ENCODE results near the gene GSX2.
A peak's percentile ranks its signal among the peaks of the same experiment; 100 is the strongest.
"Not testable (repeated sequence)": the region's sequence is repeated elsewhere in the genome, so short reads cannot be mapped to it uniquely, and the experiment has no call there.

GSX2 gene

GRCh38 chr4:54099287-54099747 lies 646 bp upstream of the GSX2 start:
- in situ Hi-C loops (cut with MboI; ENCODE audit: low pct_unique_long_range_greater_than_20kb, low sequenced_read_pairs): no loop called here
- DNase-seq: peak; percentile 37

- peak; percentile 28 for DNase-seq
- in situ Hi-C loops (cut with MboI; ENCODE audit: low pct_unique_long_range_greater_than_20kb, low sequenced_read_pairs): no loop called here
Observed at GRCh38 chr4:54100595-54101189, 729 bp downstream of the GSX2 start.

- DNase-seq: peak; percentile 11
- in situ Hi-C loops (cut with MboI; ENCODE audit: low pct_unique_long_range_greater_than_20kb, low sequenced_read_pairs): no loop called here
Observed at GRCh38 chr4:54101190-54102041, 1.5 kb downstream of the GSX2 start.

GRCh38 chr4:54102531-54103106 lies 2.7 kb downstream of the GSX2 start:
- peak; percentile 38 for DNase-seq
- in situ Hi-C loops (cut with MboI; ENCODE audit: low pct_unique_long_range_greater_than_20kb, low sequenced_read_pairs): no loop called here

- no peak for DNase-seq
Observed at GRCh38 chr4:54103190-54103574, 3.2 kb downstream of the GSX2 start.

DNA sequence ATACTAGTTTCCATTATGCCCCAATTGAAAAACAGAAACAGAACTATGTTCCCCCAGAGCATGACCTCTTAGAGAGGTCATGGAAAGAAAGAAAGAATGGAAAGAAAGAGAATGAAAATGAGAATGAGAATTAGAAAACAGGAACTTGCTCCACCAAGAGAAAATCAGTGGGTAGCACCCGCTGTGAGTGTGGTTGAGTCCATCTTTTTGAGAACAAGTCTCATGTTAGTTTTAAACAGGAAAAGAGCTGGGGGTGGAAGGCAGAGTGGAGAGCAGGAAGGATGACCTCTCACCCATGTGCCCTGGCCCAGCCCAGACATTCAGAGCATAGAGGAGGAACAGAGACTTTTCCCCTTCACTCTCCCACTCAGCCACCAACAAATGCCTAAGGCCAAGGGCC lies 4.9 kb downstream of the GSX2 start:
- peak; percentile 74 for DNase-seq
- in situ Hi-C loops (cut with MboI; ENCODE audit: low pct_unique_long_range_greater_than_20kb, low sequenced_read_pairs): no loop called here

More at GRCh38 chr4:54103190-54103574, 3.2 kb downstream of the GSX2 start:
- in situ Hi-C loops (cut with MboI; ENCODE audit: low pct_unique_long_range_greater_than_20kb, low sequenced_read_pairs): no loop called here

GRCh38 chr4:54107951-54108748 lies 8.2 kb downstream of the GSX2 start:
- in situ Hi-C loops (cut with MboI; ENCODE audit: low pct_unique_long_range_greater_than_20kb, low sequenced_read_pairs): no loop called here
- DNase-seq: no peak

- in situ Hi-C loops (cut with MboI; ENCODE audit: low pct_unique_long_range_greater_than_20kb, low sequenced_read_pairs): no loop called here
- DNase-seq: no peak
Observed at GRCh38 chr4:54109241-54110018, 9.5 kb downstream of the GSX2 start.

DNA sequence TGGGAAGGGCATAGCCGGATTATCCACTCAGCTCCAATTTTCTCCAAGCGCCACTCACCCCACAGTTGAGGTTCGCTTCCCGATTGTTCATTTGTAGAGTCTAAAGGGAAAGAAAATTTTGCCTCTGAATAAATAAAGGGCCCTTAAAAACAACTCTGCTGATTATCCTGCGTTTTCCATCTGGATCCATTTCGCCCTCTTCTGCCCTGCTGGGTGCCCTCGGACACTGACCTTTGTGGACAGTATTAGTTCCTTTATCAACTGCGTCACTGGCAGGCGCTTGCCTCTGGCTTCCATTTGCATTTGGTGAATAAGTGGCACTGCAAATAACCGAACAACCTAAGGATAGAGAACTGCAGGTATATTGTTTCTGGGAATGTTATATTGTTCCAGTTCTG lies 10.1 kb downstream of the GSX2 start:
- DNase-seq: no peak

GRCh38 chr4:54113206-54113605 lies 13.2 kb downstream of the GSX2 start:
- DNase-seq; in situ Hi-C loops (cut with MboI; ENCODE audit: low pct_unique_long_range_greater_than_20kb, low sequenced_read_pairs): not testable (repeated sequence)

More for the DNA sequence above, 10.1 kb downstream of the GSX2 start:
- in situ Hi-C loops (cut with MboI; ENCODE audit: low pct_unique_long_range_greater_than_20kb, low sequenced_read_pairs): no loop called here

- DNase-seq; in situ Hi-C loops (cut with MboI; ENCODE audit: low pct_unique_long_range_greater_than_20kb, low sequenced_read_pairs): not testable (repeated sequence)
Observed at GRCh38 chr4:54116246-54116645, 16.3 kb downstream of the GSX2 start.

DNA sequence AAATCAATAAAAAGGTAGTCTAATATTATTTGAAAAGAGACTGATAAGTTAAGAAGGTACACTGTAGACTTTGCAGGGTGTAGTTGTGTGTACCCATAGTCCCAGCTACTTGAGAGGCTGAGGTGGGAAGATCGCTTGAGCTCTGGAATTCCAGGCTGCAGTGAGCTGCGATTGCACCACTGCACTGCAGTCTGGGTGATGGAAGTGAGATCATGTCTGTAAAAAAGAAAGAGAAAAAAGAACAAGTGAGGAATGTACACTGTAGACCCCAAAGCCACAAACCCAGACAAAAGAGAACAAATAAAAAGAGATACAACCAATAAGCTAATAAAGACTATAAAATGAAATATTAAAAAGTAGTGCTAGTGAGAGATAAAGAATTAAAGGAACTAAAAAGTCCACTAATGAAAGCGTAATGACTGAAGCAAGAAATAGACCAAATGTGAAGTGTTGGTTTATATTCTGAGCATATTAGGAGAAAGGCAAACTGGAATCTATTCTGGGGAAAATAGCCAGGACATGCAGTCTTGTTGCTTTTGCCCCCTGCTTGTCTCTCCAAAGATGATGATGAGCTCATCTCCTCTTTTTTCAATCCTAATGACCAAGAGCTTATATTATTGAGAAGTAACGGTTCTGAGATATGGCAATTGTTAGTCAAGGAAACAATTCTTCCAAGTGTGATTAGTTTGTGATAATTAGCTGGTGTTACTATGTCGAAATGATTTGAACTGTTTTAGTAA lies 19.1 kb downstream of the GSX2 start:
- no peak for DNase-seq
- in situ Hi-C loops (cut with MboI; ENCODE audit: low pct_unique_long_range_greater_than_20kb, low sequenced_read_pairs): no loop called here

DNA sequence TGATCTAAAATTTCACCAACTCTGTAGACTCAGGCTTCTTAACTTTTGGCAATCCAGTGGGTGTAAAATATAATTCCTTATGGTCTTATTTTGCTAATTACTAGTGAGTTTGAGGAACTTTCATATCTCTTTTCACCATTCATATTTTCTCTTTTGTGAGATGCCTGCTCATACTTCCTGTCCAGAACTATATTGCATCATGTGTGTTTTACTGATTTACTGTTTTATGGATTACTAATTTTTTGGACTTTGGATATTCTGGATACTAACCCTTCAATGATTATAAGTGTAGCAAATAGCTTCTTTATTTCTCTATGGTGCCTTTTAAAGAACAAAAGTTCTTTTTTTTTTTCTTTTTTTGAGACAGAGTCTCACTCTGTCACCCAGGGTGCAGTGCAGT lies 20.6 kb downstream of the GSX2 start:
- in situ Hi-C loops (cut with MboI; ENCODE audit: low pct_unique_long_range_greater_than_20kb, low sequenced_read_pairs): no loop called here
- DNase-seq: no peak

DNA sequence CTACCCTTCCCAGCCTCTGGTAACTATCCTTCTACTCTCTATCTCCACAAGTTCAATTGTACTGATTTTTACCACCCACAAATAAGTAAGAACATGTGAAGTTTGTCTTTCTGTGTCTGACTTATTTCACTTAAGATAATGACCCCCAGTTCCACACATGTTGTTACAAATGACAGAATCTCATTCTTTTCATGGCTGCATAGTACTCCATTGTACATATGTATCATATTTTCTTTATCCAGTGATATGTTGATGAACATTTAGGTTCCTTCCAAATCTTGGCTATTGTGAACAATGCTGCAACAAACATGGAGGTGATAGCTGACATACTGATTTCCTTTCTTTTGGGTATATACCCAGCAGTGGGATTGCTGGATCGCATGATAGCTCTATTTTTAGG lies 27.7 kb downstream of the GSX2 start:
- DNase-seq: no peak
- in situ Hi-C loops (cut with MboI; ENCODE audit: low pct_unique_long_range_greater_than_20kb, low sequenced_read_pairs): no loop called here

- DNase-seq; in situ Hi-C loops (cut with MboI; ENCODE audit: low pct_unique_long_range_greater_than_20kb, low sequenced_read_pairs): not testable (repeated sequence)
Observed at GRCh38 chr4:54128694-54129093, 28.7 kb downstream of the GSX2 start.

- in situ Hi-C loops (cut with MboI; ENCODE audit: low pct_unique_long_range_greater_than_20kb, low sequenced_read_pairs): no loop called here
- no peak for DNase-seq
Observed at GRCh38 chr4:54139332-54139731, 39.4 kb downstream of the GSX2 start.

DNA sequence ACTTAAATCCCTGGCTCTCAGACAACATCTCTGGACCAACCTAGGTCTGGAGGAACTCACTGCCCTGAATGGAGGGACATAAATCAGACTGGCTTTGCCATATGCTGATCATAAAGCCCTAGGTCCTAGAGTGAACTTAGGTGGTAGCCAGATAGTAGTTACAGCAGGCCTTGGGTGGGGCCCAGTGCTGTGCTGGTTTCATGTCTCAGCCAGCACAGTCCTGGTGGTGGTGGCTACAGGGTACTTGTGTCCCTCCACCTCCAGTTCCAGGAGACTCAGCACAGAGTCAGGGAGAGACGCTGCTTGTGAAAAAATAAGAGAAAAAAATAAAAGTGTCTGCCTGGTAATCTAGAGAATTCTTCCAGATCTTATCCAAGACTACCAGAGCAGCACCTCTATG lies 40.3 kb downstream of the GSX2 start:
- in situ Hi-C loops (cut with MboI; ENCODE audit: low pct_unique_long_range_greater_than_20kb, low sequenced_read_pairs): no loop called here
- DNase-seq: no peak

DNA sequence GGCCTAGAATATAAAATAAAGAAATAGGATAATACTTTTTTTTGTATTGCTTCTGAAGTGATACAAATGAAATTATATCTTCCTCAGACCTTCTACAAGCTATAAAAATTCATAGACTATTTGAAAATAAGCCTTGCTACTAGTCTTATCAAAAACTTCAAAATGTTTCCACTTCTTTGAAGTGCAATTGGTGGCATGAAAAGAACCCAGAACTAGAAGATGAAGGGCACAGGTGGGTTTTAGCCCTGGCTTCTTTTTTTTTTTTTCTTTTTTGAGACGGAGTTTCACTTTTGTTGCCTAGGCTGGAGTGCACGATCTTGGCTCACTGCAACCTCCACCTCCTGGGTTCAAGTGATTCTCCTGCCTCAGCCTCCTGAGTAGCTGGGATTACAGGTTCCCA lies 44.2 kb downstream of the GSX2 start:
- no peak for DNase-seq
- in situ Hi-C loops (cut with MboI; ENCODE audit: low pct_unique_long_range_greater_than_20kb, low sequenced_read_pairs): no loop called here

Measured in KBM-7 (cell line).